Activated T-cell treated with anti-CD3 and anti-CD28 coated beads, Interleukin-2, amount 50 U/mL, for 1 hour (primary cell): Measurements from ENCODE around the gene ZFR2.
"Not testable (repeated sequence)": the region's sequence is repeated elsewhere in the genome, so short reads cannot be mapped to it uniquely, and the experiment has no call there.

Experiments
- DNase-seq: peaks from one replicate; pipeline ENCODE4 v3.0.0-alpha.2; 2020

The ZFR2 gene

DNA sequence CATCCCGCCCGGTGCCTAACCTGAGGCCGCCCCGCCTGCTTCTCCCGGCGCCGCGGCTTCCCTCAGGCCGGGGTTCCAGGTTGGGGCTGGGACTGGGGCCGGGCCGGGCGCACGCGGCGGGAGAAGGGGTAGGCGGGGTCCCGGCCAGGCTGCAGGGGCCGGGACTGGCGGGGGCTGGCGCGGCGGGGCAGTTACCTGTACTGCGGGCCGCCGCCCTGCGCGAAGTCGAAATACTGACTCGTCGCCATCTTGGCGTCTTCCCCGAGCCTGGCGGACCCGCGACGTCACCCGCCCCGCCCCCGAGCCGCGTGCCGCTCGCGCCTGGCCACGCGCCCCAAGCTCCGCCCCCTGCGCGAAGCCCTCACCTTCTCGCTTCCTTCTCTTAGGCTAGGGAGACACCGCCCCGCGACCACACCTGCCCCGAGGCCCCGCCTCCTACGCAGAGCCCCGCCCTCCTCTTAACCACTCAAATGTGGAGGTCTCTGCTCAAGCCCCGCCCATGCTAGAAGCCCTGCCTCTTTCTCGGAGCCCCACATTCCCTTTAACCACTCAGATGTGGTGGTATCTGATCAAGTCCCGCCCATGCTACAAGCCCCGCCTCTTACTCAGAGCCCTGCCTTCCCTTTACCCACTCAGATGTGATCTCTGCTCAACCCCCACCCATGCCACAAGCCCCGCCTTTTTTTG is at the start of gene ZFR2:
TSS of gene ZFR2 (minus strand) at position 269 of the 687 bp plus-strand sequence. CDS start at position 248, 21 bp downstream.
- peak; percentile 35 for DNase-seq

GRCh38 chr19:3916033-3916432 is 47.2 kb upstream of the ZFR2 start:
- no peak for DNase-seq

GRCh38 chr19:3914199-3914598 is 45.4 kb upstream of the ZFR2 start:
- DNase-seq, result no peak

- DNase-seq, result no peak
Measured at GRCh38 chr19:3910105-3910504, 41.3 kb upstream of the ZFR2 start.

GRCh38 chr19:3908266-3909054 is 39.6 kb upstream of the ZFR2 start:
- no peak for DNase-seq

GRCh38 chr19:3907626-3908265 is 38.9 kb upstream of the ZFR2 start:
- DNase-seq, result no peak

GRCh38 chr19:3904233-3904632 is 35.4 kb upstream of the ZFR2 start:
- no peak for DNase-seq

- DNase-seq, result no peak
Measured at GRCh38 chr19:3902317-3902973, 33.6 kb upstream of the ZFR2 start.

DNA sequence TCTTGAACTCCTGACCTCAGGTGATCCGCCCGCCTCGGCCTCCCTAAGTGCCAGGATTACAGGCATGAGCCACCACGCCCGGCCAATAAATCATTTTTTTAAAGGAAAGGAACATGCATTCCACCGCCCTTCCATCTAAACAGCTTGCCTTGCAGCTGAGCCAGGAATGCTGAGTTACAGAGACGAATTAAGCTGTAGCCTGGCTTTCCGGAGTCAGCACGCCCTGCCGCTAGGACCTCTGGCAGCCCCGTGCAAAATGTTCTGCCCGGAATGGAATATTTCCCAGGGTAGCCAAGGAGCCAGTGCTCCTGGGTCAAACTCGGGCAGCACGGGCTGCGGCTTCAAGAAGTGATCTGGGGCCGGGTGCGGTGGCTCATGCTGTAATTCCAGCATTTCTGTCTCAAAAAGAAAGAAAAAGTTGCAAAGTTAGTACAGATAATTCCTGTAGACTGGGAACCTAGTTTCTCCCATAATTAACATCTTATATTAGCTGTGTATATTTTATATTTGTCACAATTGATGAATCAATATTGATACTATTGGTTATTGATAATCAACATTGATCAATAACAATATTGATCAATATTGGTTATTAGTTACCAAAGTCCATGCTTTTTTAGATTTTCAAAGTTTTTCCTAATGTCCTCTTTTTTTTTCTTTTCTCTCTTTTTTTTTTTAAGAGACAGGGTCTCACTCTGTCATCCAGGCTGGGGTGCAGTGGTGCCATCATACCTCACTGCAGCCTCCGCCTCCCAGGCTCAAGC is 30.9 kb upstream of the ZFR2 start:
- no peak for DNase-seq

DNA sequence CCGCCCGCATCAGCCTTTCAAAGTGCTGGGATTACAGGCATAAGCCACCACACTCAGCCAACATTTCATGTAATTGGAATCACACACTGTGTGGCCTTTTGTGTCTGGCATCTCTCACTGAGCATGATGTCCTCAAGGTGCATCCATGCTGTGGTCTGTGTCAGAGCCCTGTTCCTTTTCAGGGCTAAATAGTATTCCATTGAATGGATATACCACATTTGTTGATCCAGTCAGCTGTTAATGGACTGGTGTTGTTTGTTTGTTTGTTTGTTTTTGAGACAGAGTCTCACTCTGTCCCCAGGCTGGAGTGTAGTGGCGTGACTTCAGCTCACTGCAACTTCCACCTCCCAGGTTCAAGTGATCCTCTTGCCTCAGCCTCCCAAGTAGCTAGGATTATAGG is 29.6 kb upstream of the ZFR2 start:
- no peak for DNase-seq

- no peak for DNase-seq
Measured at GRCh38 chr19:3897936-3898335, 29.1 kb upstream of the ZFR2 start.

GRCh38 chr19:3895788-3896187 is 26.9 kb upstream of the ZFR2 start:
- no peak for DNase-seq

- not testable (repeated sequence) for DNase-seq
Measured at GRCh38 chr19:3894959-3895358, 26.1 kb upstream of the ZFR2 start.

- DNase-seq, result no peak
Measured at GRCh38 chr19:3893509-3894179, 24.8 kb upstream of the ZFR2 start.

GRCh38 chr19:3890591-3890990 is 21.8 kb upstream of the ZFR2 start:
- DNase-seq, result no peak

DNA sequence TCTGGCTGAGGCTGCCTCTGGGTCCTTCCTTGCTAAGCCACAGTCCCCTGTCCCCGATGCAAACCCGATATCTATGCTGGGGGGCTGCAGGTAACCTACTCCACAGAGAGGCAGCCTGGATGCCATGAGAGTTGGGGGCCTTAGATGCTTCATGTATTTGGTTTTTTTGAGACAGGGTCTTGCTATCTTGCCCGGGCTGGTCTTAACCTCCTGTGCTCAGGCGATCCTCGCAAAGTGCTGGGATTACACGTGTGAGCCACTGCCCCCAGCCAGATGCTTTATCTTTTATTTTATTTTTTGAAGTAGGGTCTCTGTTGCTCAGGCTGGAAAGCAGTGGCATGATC is 13.2 kb upstream of the ZFR2 start:
- DNase-seq, result no peak

GRCh38 chr19:3881272-3882040 is 12.6 kb upstream of the ZFR2 start:
- no peak for DNase-seq

GRCh38 chr19:3880471-3881271 is 11.8 kb upstream of the ZFR2 start, which contains the start of gene ATCAY:
Gene ATCAY, plus strand, starts transcription at chr19:3880685. Its CDS starts 5,083 bp downstream, at chr19:3885768.
- DNase-seq, result no peak

GRCh38 chr19:3879656-3880055 is 10.8 kb upstream of the ZFR2 start:
- no peak for DNase-seq

GRCh38 chr19:3874695-3875094 is 5.9 kb upstream of the ZFR2 start:
- not testable (repeated sequence) for DNase-seq
